Ectodermal cell (in vitro differentiated cells): Measurements from ENCODE around the gene SASS6.
A peak's percentile ranks its signal among the peaks of the same experiment; 100 is the strongest.

Experiments
- H3K27ac ChIP-seq: 2 replicates; pipeline ENCODE4 v1.7.0; 2013; ENCODE audit warnings: mild to moderate bottlenecking, low read depth, low read length; ENCODE audit not compliant: insufficient read depth, poor library complexity, severe bottlenecking
- H3K27me3 ChIP-seq: 2 replicates; pipeline ENCODE4 v1.7.0; 2013; ENCODE audit warnings: mild to moderate bottlenecking, low read length; ENCODE audit not compliant: insufficient read depth, control insufficient read depth, poor library complexity, severe bottlenecking
- H3K36me3 ChIP-seq: one replicate; pipeline ENCODE4 v1.7.0; 2013; ENCODE audit warnings: low read length; ENCODE audit not compliant: control insufficient read depth, insufficient read depth
- H3K4me1 ChIP-seq: one replicate; pipeline ENCODE4 v1.7.0; 2013; ENCODE audit warnings: low read length; ENCODE audit not compliant: control insufficient read depth, insufficient read depth
- H3K4me3 ChIP-seq: 2 replicates; pipeline ENCODE4 v1.7.0; 2013; ENCODE audit warnings: low read depth, low read length, control low read depth; ENCODE audit not compliant: insufficient read depth
- H3K9me3 ChIP-seq: 2 replicates; pipeline ENCODE4 v1.7.0; 2013; ENCODE audit warnings: mild to moderate bottlenecking, low read length, moderate library complexity; ENCODE audit not compliant: control insufficient read depth
- WGBS, 2 experiments: methylation state at CpG; one replicate each; pipeline ENCODE4 v1.1.7; 2013; ENCODE audit warnings: missing lambda C conversion rate in 2 of 2; 5-methylcytosine and 5-hydroxymethylcytosine counted together

Gene SASS6

GRCh38 chr1:100147875-100148274, 15.1 kb upstream of the SASS6 start:
- H3K27ac ChIP-seq = no peak overlapping the region

GRCh38 chr1:100146958-100147357, 14.2 kb upstream of the SASS6 start:
- Histone ChIP-seq H3K27me3 (no peaks in the 10 kb centered on the region), H3K36me3 (peaks cover 10% of the 10 kb centered on the region), H3K9me3 (no peaks in the 10 kb centered on the region), H3K27ac (no peak overlapping the region), H3K4me3 (no peak overlapping the region), H3K4me1 (no peaks in the 10 kb centered on the region)
- WGBS, 2 experiments = 100% methylated on average over 1 of the region's 1 CpG; no CpG with 5 or more reads in 1 of the 2 experiments

More at GRCh38 chr1:100147875-100148274, 15.1 kb upstream of the SASS6 start:
- H3K36me3 ChIP-seq = peaks cover 10% of the 10 kb centered on the region
- 85 to 86% methylated on average over 4 of the region's 4 CpGs for WGBS, 2 experiments
- H3K4me1 ChIP-seq = no peaks in the 10 kb centered on the region
- no peak overlapping the region for H3K4me3 ChIP-seq
- no peaks in the 10 kb centered on the region for H3K27me3 ChIP-seq
- H3K9me3 ChIP-seq = no peaks in the 10 kb centered on the region

GRCh38 chr1:100145116-100145515, 12.4 kb upstream of the SASS6 start:
- Histone ChIP-seq H3K4me1 (no peaks in the 10 kb centered on the region), H3K4me3 (no peak overlapping the region), H3K27me3 (no peaks in the 10 kb centered on the region), H3K36me3 (peaks cover 13% of the 10 kb centered on the region), H3K9me3 (no peaks in the 10 kb centered on the region), H3K27ac (no peak overlapping the region)
- 95% methylated on average over 3 of the region's 3 CpGs for WGBS, 2 experiments

GRCh38 chr1:100142343-100142742, 9.6 kb upstream of the SASS6 start:
- Histone ChIP-seq H3K27ac (no peak overlapping the region), H3K4me1 (no peaks in the 10 kb centered on the region), H3K4me3 (no peak overlapping the region), H3K9me3 (no peaks in the 10 kb centered on the region), H3K27me3 (no peaks in the 10 kb centered on the region), H3K36me3 (peaks cover 34% of the 10 kb centered on the region)
- WGBS, 2 experiments = 91% methylated on average over 3 of the region's 3 CpGs

GRCh38 chr1:100141192-100141591, 8.5 kb upstream of the SASS6 start:
- Histone ChIP-seq H3K27me3 (no peaks in the 10 kb centered on the region), H3K4me1 (no peaks in the 10 kb centered on the region), H3K4me3 (no peak overlapping the region), H3K36me3 (peaks cover 36% of the 10 kb centered on the region), H3K27ac (no peak overlapping the region), H3K9me3 (no peaks in the 10 kb centered on the region)
- WGBS, 2 experiments = 84 to 94% methylated on average over 4 of the region's 4 CpGs

GRCh38 chr1:100137602-100138001, 4.9 kb upstream of the SASS6 start:
- Histone ChIP-seq H3K36me3 (peaks cover 25% of the 10 kb centered on the region), H3K4me3 (no peak overlapping the region), H3K9me3 (no peaks in the 10 kb centered on the region), H3K27me3 (no peaks in the 10 kb centered on the region), H3K27ac (no peak overlapping the region), H3K4me1 (peaks cover 5% of the 10 kb centered on the region)
- 95 to 100% methylated on average over 2 of the region's 2 CpGs for whole genome bisulfite sequencing, 2 experiments

GRCh38 chr1:100134872-100135271, 2.1 kb upstream of the SASS6 start:
- Histone ChIP-seq H3K36me3 (peaks cover 20% of the 10 kb centered on the region), H3K4me3 (no peak overlapping the region), H3K4me1 (peaks cover 8% of the 10 kb centered on the region), H3K9me3 (no peaks in the 10 kb centered on the region), H3K27ac (no peak overlapping the region), H3K27me3 (no peaks in the 10 kb centered on the region)
- 96% methylated on average over 3 of the region's 3 CpGs for WGBS, 2 experiments

GRCh38 chr1:100131623-100132022, 1.1 kb downstream of the SASS6 start:
- Histone ChIP-seq H3K4me1 (peaks cover 8% of the 10 kb centered on the region), H3K36me3 (no peaks in the 10 kb centered on the region), H3K27me3 (no peaks in the 10 kb centered on the region), H3K4me3 (peak overlapping the region; percentile 93), H3K9me3 (no peaks in the 10 kb centered on the region), H3K27ac (no peak overlapping the region)
- WGBS, 2 experiments = 77 to 84% methylated on average over 8 of the region's 8 CpGs

GRCh38 chr1:100130552-100131077, 2.1 kb downstream of the SASS6 start:
- Histone ChIP-seq H3K27me3 (no peaks in the 10 kb centered on the region), H3K4me1 (peaks cover 8% of the 10 kb centered on the region), H3K36me3 (no peaks in the 10 kb centered on the region), H3K4me3 (no peak overlapping the region), H3K27ac (no peak overlapping the region), H3K9me3 (no peaks in the 10 kb centered on the region)
- 88 to 93% methylated on average over 4 to 5 of the region's 5 CpGs for WGBS, 2 experiments

- Histone ChIP-seq H3K36me3 (no peaks in the 10 kb centered on the region), H3K9me3 (no peaks in the 10 kb centered on the region), H3K4me3 (no peak overlapping the region), H3K27me3 (no peaks in the 10 kb centered on the region), H3K27ac (no peak overlapping the region), H3K4me1 (peaks cover 3% of the 10 kb centered on the region)
- 100% methylated on average over 1 of the region's 1 CpG for WGBS, 2 experiments
Observed at GRCh38 chr1:100127226-100127625, 5.5 kb downstream of the SASS6 start.

GRCh38 chr1:100122177-100122576, 10.6 kb downstream of the SASS6 start:
- no peak overlapping the region for H3K4me3 ChIP-seq
- no peaks in the 10 kb centered on the region for H3K9me3 ChIP-seq
- 100% methylated on average over 1 of the region's 1 CpG for WGBS, 2 experiments
- no peak overlapping the region for H3K27ac ChIP-seq
- H3K4me1 ChIP-seq = no peaks in the 10 kb centered on the region
- no peaks in the 10 kb centered on the region for H3K27me3 ChIP-seq
- H3K36me3 ChIP-seq = peaks cover 8% of the 10 kb centered on the region
